Uterus (tissue), 4 donors: ENCODE results near the gene KCNJ9. TPM values are rescaled to one million over a fixed set of nuclear protein-coding genes. Genes with fewer than 3 reads are reported as not detected.

ENCODE experiments used
- DNase-seq, 2 donors: peaks; one replicate each; pipeline ENCODE4 v3.0.0-alpha.2; 2019 to 2020
- H3K27ac ChIP-seq, 2 donors: fragments of 200-600 bp; sonication (generic); 1 replicate in 1 of 2; 2 replicates in 1 of 2; pipeline ENCODE4 v1.5.1; 2016 to 2018
- H3K27me3 ChIP-seq, 2 donors: fragments of 200-600 bp; sonication (generic); one replicate each; pipeline ENCODE4 v1.5.1; 2018 to 2019; ENCODE audit warnings: control low read depth in 1 of 2
- H3K36me3 ChIP-seq, 2 donors: fragments of 200-600 bp; sonication (generic); one replicate each; pipeline ENCODE4 v1.5.1; 2019; ENCODE audit warnings: control low read depth in 1 of 2
- H3K4me1 ChIP-seq, 2 donors: fragments of 200-600 bp; sonication (generic); one replicate each; pipeline ENCODE4 v1.5.1; 2018 to 2019; ENCODE audit warnings: control low read depth in 1 of 2
- H3K4me3 ChIP-seq, 2 donors: fragments of 200-600 bp; sonication (generic); 1 replicate in 1 of 2; 2 replicates in 1 of 2; pipeline ENCODE4 v1.5.1; 2018 to 2019; ENCODE audit warnings: mild to moderate bottlenecking in 1 of 2
- H3K9me3 ChIP-seq, 2 donors: fragments of 200-600 bp; sonication (generic); one replicate each; pipeline ENCODE4 v1.5.1; 2019; ENCODE audit warnings: control low read depth in 1 of 2
- POLR2A ChIP-seq, 2 donors: fragments of 450-650 bp; IDR thresholded peaks; one replicate each; pipeline ENCODE4 v1.6.1; 2016; ENCODE audit warnings: antibody characterized with exemption in 2 of 2, mild to moderate bottlenecking in 1 of 2, moderate library complexity in 1 of 2
- intact Hi-C: fragments of 100-400 bp; cut with DNase I; formaldehyde crosslinking; loops from one replicate; pipeline ENCODE4 v1.15.1; 2023; ENCODE audit warnings: low total_unique reads
- total RNA-seq, 4 donors: library from RNA; depleted of rRNA in 3 of 4; stranded (reverse); fragments of >200 nt in 3 of 4; gene quantifications; one replicate each; pipeline versions ENCODE4 v1.1.0 to v1.2.4, GENCODE V29; 2014 to 2023
- TF ChIP-seq, protein P1 (sequence below), 4 experiments: fragments of 200-600 bp in 2 of 4; fragments of 450-650 bp in 2 of 4; sonication (generic) in 2 of 4; IDR thresholded peaks; one replicate each; pipeline ENCODE4 v1.5.1; 2016 to 2019; ENCODE audit warnings: antibody characterized with exemption in 4 of 4, mild to moderate bottlenecking in 2 of 4, moderate library complexity in 1 of 4
- donor health status: DM: yes; HTN: yes; CAD: no.

The KCNJ9 gene
- total RNA-seq, 4 donors from 2014 or later: 0.28 TPM; not detected in 3

- H3K27ac ChIP-seq: no peak overlapping the region
- no peak for DNase-seq
- H3K9me3 ChIP-seq: no peaks in the 10 kb centered on the region
- H3K4me1 ChIP-seq: no peaks in the 10 kb centered on the region
- H3K4me3 ChIP-seq: no peak overlapping the region
- peaks cover 0 to 13% of the 10 kb centered on the region in 2 donors for H3K27me3 ChIP-seq
- no peak for TF ChIP-seq POLR2A (IDR thresholded peaks at IDR 0.05)
- TF ChIP-seq, protein P1, sequence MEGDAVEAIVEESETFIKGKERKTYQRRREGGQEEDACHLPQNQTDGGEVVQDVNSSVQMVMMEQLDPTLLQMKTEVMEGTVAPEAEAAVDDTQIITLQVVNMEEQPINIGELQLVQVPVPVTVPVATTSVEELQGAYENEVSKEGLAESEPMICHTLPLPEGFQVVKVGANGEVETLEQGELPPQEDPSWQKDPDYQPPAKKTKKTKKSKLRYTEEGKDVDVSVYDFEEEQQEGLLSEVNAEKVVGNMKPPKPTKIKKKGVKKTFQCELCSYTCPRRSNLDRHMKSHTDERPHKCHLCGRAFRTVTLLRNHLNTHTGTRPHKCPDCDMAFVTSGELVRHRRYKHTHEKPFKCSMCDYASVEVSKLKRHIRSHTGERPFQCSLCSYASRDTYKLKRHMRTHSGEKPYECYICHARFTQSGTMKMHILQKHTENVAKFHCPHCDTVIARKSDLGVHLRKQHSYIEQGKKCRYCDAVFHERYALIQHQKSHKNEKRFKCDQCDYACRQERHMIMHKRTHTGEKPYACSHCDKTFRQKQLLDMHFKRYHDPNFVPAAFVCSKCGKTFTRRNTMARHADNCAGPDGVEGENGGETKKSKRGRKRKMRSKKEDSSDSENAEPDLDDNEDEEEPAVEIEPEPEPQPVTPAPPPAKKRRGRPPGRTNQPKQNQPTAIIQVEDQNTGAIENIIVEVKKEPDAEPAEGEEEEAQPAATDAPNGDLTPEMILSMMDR (IDR thresholded peaks at IDR 0.05): peak in 1 of 4 experiments; percentile 11
- intact Hi-C loops: no loop called here
- no peaks in the 10 kb centered on the region for H3K36me3 ChIP-seq
These were observed 2.7 kb upstream of the KCNJ9 start for GRCh38 chr1:160078512-160079195.

DNA sequence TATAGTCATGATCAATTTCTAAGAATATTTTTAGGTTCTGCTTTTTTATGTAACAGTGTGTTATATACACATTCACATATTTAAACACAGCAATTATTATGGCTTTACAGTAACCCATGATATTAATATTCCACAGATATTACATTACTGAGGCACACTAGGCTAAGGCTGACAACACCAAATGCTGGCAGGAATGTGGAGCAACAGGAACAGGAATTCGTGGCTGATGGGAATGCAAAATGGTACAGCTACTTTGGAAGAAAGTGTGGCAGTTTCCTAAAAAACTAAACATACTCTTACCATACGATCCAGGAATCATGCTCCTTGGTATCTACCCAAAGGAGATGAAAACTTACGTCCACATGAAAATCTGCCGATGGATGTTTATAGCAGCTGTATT, 1.9 kb upstream of the KCNJ9 start:
- intact Hi-C loops: no loop called here
- H3K4me1 ChIP-seq: no peaks in the 10 kb centered on the region
- H3K36me3 ChIP-seq: no peaks in the 10 kb centered on the region
- no peaks in the 10 kb centered on the region for H3K9me3 ChIP-seq
- no peak overlapping the region for H3K4me3 ChIP-seq
- no peak for TF ChIP-seq POLR2A (IDR thresholded peaks at IDR 0.05)
- TF ChIP-seq, protein P1 (IDR thresholded peaks at IDR 0.05): no peak
- H3K27ac ChIP-seq: no peak overlapping the region
- no peak for DNase-seq
- H3K27me3 ChIP-seq: peaks cover 0 to 13% of the 10 kb centered on the region in 2 donors

GRCh38 chr1:160080381-160081100, 797 bp upstream of the KCNJ9 start:
- peaks cover 0 to 13% of the 10 kb centered on the region in 2 donors for H3K27me3 ChIP-seq
- H3K9me3 ChIP-seq: no peaks in the 10 kb centered on the region
- no peak for TF ChIP-seq POLR2A (IDR thresholded peaks at IDR 0.05)
- TF ChIP-seq, protein P1 (IDR thresholded peaks at IDR 0.05): no peak
- DNase-seq: no peak
- intact Hi-C loops: no loop called here
- no peak overlapping the region for H3K27ac ChIP-seq
- no peak overlapping the region for H3K4me3 ChIP-seq
- H3K4me1 ChIP-seq: no peaks in the 10 kb centered on the region
- no peaks in the 10 kb centered on the region for H3K36me3 ChIP-seq

DNA sequence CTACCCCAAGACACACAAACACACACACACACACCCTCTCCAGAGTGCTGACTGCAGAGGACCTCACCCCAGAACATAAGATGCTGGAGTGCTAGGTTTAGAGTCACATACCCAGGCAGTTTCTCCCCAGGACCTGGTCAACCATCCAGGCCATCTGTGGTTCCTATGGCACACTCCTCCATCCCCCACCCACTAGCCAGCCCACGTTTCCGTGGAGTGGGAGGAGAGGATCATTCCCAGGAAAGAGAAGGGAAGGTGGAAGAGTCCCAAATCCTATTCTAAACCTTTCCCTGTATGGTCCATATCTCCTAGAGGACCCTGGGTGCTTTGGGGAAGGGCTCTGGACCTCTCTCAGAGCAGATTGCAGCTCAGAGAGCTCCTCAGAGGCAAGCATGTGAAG, 1.1 kb downstream of the KCNJ9 start:
- TF ChIP-seq POLR2A (IDR thresholded peaks at IDR 0.05): no peak
- TF ChIP-seq, protein P1 (IDR thresholded peaks at IDR 0.05): no peak
- Histone ChIP-seq H3K4me3 (no peak overlapping the region), H3K4me1 (no peaks in the 10 kb centered on the region), H3K9me3 (no peaks in the 10 kb centered on the region), H3K27me3 (peaks cover 0 to 13% of the 10 kb centered on the region in 2 donors), H3K27ac (no peak overlapping the region), H3K36me3 (no peaks in the 10 kb centered on the region)
- intact Hi-C loops: no loop called here
- no peak for DNase-seq

GRCh38 chr1:160082926-160083325, 1.6 kb downstream of the KCNJ9 start:
- H3K27me3 ChIP-seq: peaks cover 0 to 13% of the 10 kb centered on the region in 2 donors
- no peak for DNase-seq
- intact Hi-C loops: no loop called here
- H3K4me3 ChIP-seq: no peak overlapping the region
- H3K4me1 ChIP-seq: no peaks in the 10 kb centered on the region
- H3K9me3 ChIP-seq: no peaks in the 10 kb centered on the region
- H3K27ac ChIP-seq: no peak overlapping the region
- no peaks in the 10 kb centered on the region for H3K36me3 ChIP-seq
- TF ChIP-seq, protein P1 (IDR thresholded peaks at IDR 0.05): no peak
- TF ChIP-seq POLR2A (IDR thresholded peaks at IDR 0.05): no peak
